ENCODE measurements around the gene C1QC.

The C1QC gene

GRCh38 chr1:22643381-22643780, at the start of gene C1QC:
Gene C1QC, plus strand, starts transcription at chr1:22643633. Its CDS starts 391 bp downstream, at chr1:22644024.
- no peak for DNase-seq (ENCODE audit: low read depth)

GRCh38 chr1:22594396-22594795, 49.0 kb upstream of the C1QC start:
- no peak for DNase-seq (ENCODE audit: low read depth)

GRCh38 chr1:22595108-22595507, 48.3 kb upstream of the C1QC start:
- DNase-seq (ENCODE audit: low read depth) = no peak

- no peak for DNase-seq (ENCODE audit: low read depth)
These were observed 46.0 kb upstream of the C1QC start for GRCh38 chr1:22597301-22597965.

GRCh38 chr1:22597996-22598395, 45.4 kb upstream of the C1QC start:
- DNase-seq (ENCODE audit: low read depth) = no peak

GRCh38 chr1:22598736-22599135, 44.7 kb upstream of the C1QC start:
- DNase-seq (ENCODE audit: low read depth) = no peak

- DNase-seq (ENCODE audit: low read depth) = no peak
These were observed 43.2 kb upstream of the C1QC start for GRCh38 chr1:22600071-22600816.

GRCh38 chr1:22600817-22601605, 42.4 kb upstream of the C1QC start:
- DNase-seq (ENCODE audit: low read depth) = no peak

- no peak for DNase-seq (ENCODE audit: low read depth)
These were observed 41.8 kb upstream of the C1QC start for GRCh38 chr1:22601610-22602009.

- DNase-seq (ENCODE audit: low read depth) = no peak
These were observed 41.2 kb upstream of the C1QC start for GRCh38 chr1:22602060-22602740.

GRCh38 chr1:22606161-22606560, 37.3 kb upstream of the C1QC start:
- DNase-seq (ENCODE audit: low read depth) = no peak

- DNase-seq (ENCODE audit: low read depth) = no peak
These were observed 36.3 kb upstream of the C1QC start for GRCh38 chr1:22607154-22607553.

GRCh38 chr1:22608361-22608760, 35.1 kb upstream of the C1QC start:
- no peak for DNase-seq (ENCODE audit: low read depth)

GRCh38 chr1:22609291-22609690, 34.1 kb upstream of the C1QC start:
- DNase-seq (ENCODE audit: low read depth) = no peak

GRCh38 chr1:22611530-22611947, 31.9 kb upstream of the C1QC start:
- DNase-seq (ENCODE audit: low read depth) = no peak

- DNase-seq (ENCODE audit: low read depth) = no peak
These were observed 30.5 kb upstream of the C1QC start for GRCh38 chr1:22612671-22613571.

- no peak for DNase-seq (ENCODE audit: low read depth)
These were observed 29.9 kb upstream of the C1QC start for GRCh38 chr1:22613572-22613918.

GRCh38 chr1:22613951-22614350, 29.5 kb upstream of the C1QC start:
- no peak for DNase-seq (ENCODE audit: low read depth)

- DNase-seq (ENCODE audit: low read depth) = no peak
These were observed 27.5 kb upstream of the C1QC start for GRCh38 chr1:22615886-22616285.

GRCh38 chr1:22616571-22616970, 26.9 kb upstream of the C1QC start:
- no peak for DNase-seq (ENCODE audit: low read depth)

- no peak for DNase-seq (ENCODE audit: low read depth)
These were observed 25.4 kb upstream of the C1QC start for GRCh38 chr1:22618056-22618455.

All from stimulated activated CD8-positive, alpha-beta memory T cell treated with anti-CD3 and anti-CD28 coated beads, Interleukin-15, amount 100 ng/mL, for 24 hours (primary cell).